Kidney glomerular epithelial cell (primary cell): Measurements from ENCODE around the gene CD300LD.
"Not testable (repeated sequence)": the region's sequence is repeated elsewhere in the genome, so short reads cannot be mapped to it uniquely, and the experiment has no call there.

Experiments
- DNase-seq: peaks from one replicate; lab custom pipeline; 2025; lab: John Stamatoyannopoulos, UW

The CD300LD gene

GRCh38 chr17:74592087-74592990 is at the start of gene CD300LD:
Gene CD300LD (minus strand): TSS chr17:74592283. CDS start chr17:74592202, 81 bp downstream.
- DNase-seq: no peak

DNA sequence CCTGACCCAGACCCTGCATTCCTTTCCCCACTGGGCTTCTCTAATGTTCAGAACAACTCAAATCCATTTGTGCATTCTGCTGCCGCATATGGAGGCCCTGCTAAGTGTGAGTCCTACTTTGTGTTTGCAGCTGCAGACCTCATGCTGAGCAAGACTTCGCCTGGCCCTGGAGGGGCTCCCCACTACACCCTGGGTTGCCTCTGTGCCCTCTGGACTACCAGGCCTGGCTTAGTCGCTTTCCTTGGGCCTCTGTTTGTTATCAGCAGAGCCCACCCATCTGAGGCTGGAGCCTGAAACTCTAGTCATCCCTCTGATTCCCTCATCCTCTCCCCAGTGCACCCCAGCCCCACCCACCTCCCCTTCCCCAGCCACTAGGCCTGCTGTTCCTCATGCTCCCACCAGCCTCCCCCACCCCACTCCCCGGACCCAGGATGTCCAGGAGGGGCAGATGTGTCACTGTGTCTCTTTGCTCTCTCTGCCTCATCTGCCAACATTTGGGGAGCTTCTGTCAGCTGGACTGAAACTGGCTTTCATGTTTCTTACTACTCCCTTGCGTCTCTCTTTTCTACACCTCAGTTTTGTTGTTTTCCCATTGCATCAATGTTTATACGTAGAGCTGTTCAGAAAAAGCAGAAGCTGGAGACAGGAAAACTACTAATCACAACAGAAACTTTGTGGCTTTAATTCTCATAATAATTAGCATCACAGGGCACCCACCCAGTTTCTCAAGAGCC is 49.3 kb upstream of the CD300LD start:
- DNase-seq: no peak

- no peak for DNase-seq
Measured at GRCh38 chr17:74639704-74640151, 47.6 kb upstream of the CD300LD start.

DNA sequence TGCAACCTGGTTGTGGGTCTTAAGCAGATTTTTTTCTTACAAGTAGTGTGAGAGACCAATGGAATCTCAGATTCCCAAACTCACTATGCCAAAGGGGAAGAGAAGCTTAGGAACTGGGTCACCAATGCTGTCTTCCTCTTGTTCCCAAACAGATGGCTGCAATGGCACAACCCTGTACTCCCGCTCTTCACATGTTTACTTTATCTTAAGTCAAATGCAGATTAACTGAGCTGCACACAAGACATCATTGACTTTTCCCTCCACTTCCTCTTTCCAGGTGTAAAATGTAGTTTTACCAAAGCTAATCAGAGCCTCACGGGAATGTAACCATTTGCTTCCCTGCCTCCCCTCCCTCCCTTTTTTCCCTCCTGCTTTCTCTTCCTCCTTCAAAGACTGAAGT is 45.8 kb upstream of the CD300LD start:
- DNase-seq: no peak

- no peak for DNase-seq
Measured at GRCh38 chr17:74637265-74637664, 45.2 kb upstream of the CD300LD start.

DNA sequence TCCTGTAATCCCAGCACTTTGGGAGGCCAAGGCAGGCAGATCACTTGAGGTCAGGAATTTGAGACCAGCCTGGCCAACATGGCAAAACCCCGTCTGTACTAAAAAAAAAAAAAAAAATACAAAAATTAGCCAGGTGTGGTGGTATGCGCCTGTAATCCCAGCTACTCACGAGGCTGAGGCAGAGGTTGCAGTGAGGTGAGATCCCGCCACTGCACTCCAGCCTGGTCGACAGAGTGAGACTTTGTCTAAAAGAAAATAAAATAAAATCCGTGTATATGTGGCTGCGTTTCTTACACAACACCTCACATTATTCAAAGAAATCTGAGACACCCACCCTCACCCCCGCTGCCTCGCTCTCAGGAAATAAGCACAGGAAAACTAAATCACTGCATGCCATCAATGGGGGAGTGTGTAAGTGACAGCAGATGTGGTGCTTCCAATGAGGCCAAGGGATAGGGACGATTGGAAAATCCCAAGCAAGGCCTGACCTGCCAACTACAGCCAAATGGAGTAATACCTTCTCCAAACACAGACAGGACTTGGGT is 44.5 kb upstream of the CD300LD start:
- DNase-seq: not testable (repeated sequence)

GRCh38 chr17:74635418-74635817 is 43.3 kb upstream of the CD300LD start:
- peak; percentile 21 for DNase-seq

DNA sequence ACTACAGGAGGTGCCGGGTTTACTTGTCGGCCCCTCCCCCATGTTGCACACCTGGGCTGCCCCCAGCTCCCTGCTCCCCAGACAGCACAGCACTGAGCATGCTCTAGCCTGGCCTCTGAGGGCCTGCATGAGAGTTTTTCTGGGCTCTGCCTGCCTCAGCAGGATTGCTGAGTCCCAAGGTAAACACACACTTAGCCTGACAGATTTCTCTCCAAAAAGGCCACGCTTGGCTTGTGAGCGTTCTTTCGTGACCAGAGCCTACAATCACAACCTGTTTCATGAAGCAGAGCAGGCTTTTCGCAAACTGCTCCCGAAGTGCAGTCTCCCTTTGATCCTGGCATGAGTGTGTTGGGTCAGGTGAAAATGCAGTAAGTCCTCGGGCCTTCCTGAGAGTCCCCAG is 41.2 kb upstream of the CD300LD start:
- DNase-seq: peak; percentile 18

GRCh38 chr17:74632617-74633016 is 40.5 kb upstream of the CD300LD start:
- DNase-seq: no peak

DNA sequence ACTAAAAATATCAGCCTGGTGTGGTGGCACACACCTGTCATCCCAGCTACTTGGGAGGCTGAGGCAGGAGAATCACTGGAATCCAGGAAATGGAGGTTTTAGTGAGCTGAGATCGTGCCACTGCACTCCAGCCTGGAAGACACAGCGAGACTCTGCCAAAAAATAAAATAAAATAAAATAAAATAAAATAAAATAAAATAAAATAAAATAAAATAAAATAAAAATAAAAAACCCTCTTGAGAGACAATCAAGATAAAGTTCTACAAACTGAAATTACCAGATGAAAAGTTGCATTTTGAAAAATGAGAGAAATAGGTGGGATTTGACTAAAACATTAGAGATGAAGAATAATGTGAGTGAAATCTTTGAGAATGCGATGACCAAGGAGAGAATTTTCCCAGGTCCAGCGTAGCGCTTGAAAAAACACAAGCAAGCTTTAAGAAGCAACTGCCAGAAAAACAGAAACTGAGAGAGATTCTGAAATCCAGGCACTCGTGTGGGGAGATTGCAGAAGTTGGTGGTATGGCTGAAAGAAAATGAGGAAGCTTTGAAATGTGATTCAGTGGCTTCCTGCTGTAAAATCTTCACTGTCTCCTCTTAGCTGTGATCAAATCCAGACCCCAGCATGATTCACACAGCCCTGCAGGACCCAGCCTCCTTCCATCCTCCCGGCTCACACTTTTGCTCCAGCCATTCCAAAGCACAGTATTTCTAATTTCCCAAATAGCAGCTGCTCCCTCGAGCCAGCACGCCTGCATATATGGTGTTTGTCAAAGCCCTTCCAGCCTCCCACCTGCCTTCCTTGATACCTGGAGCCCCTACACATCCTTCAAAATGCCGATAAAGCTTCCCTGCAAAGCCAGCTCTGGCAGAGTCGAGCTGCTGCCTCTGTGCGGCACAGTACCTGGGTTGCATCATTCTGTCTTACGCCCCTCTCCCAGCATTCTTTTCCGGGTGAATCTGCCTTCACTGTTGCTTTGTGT is 39.7 kb upstream of the CD300LD start:
- DNase-seq: no peak

DNA sequence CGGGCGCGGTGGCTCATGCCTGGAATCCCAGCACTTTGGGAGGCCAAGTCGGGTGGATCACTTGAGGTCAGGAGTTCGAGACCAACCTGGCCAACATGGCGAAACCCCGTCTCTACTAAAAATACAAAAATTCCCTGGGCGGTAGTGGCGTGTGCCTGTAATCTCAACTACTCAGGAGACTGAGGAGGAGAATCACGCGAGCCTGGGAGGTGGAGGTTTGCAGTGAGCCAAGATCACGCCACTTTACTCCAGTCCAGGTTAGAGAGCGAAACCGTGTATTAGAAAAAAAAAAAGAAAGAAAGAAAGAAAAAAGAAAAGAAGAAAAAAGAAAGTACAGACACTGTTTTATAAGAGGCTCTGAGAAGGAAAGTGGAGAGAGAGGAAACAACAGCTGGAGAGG is 38.2 kb upstream of the CD300LD start:
- DNase-seq: not testable (repeated sequence)

DNA sequence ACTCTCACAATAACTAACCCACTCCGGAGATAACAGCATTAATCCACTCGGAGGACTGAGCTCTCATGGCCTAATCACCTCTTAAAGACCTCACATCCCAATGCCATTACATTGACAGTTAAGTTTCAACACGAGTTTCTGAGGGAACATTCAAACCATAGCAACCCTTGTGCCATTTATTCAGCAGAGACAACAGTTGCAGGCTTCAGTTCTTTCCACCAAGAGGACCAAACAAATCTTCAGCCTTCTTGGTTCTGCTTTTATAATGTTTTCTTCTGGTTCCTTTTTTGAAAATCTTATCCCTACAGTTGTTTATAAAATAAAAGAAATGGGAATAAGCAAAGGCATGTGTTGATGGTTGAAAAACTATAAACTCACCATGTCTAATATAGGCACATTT is 33.6 kb upstream of the CD300LD start:
- DNase-seq: no peak

- no peak for DNase-seq
Measured at GRCh38 chr17:74624131-74624530, 32.0 kb upstream of the CD300LD start.

DNA sequence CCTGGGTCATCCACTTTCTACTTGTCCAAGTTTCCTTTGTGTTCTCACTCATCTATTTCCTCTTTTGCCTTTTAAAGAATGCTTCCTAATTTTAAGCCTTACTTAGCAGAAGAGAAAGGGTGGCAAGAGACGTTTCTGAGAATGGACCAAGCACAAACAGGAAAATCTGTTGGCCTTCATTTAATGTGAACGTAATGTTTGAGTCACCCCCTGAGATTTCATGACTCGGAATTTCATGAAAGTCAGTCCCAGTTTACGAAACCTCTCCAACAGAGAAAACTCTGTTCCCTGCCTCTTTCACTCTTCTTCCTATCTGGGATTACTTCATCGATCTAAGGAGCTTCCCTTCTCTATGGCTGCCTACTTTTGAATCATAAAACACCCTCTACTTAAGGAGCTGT is 31.6 kb upstream of the CD300LD start, which contains the start of gene CD300E:
Gene CD300E (minus strand): TSS at position 46 of the 401 bp plus-strand sequence. CDS start 117 bp downstream, outside the sequence.
- no peak for DNase-seq

GRCh38 chr17:74619077-74619673 is 27.1 kb upstream of the CD300LD start:
- no peak for DNase-seq

DNA sequence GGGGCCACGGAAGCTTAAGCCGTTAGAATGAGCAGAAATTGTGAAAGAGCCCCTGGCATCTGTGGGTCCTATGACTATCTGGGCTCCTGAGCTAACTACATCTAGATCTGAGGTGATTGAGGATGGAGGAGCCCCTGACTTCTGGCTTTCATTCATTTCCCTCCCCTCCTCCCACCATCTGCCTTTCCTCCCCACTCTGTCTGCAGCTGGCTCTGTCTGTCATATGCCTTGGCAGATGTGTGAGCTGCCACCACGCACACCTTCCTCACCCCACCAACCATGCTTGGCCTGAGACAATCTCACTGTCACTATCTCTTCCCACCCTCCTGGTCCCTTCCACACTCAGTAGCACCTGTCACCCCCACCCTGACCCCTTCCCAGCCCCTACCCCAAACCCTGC is 26.4 kb upstream of the CD300LD start:
- DNase-seq: no peak

DNA sequence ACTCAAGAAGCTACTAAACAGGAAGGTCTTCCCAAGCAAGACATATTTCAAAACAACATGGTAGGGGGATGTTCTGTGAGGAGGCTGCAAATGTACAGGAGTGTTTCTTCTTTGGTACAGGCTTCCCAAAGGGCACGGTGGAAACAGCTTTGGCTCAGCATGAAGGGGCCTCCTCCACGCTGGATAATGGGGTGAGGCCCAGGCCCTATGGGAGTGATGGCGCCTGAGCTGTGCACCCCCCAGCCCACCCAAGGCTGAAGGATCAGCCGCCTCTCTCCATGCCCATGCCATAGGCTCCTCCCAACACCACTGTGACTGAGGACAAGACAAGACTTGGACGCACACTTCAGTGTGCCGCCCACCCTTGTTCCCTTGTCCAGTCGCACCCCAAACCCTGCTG is 24.6 kb upstream of the CD300LD start:
- DNase-seq: no peak

DNA sequence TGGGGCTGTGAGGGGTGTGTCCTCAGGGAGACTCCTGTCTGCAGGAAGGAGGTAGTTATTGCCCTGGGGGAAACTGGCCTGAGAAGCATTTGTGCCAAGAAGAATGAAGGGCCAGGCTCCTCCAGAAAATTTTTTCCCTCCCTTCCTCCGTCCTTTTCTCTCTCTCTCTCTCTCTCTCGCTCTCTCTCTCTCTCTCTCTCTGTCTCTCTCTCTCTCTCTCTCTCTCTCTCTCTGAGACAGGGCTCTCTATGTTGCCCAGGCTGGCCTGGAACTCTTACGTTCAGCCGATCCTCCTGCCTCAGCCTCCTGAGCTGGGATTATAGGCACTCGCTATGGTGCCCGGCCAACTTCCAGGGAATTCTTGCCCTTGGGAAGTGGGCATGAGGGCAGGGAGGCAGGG is 20.0 kb upstream of the CD300LD start:
- DNase-seq: no peak

DNA sequence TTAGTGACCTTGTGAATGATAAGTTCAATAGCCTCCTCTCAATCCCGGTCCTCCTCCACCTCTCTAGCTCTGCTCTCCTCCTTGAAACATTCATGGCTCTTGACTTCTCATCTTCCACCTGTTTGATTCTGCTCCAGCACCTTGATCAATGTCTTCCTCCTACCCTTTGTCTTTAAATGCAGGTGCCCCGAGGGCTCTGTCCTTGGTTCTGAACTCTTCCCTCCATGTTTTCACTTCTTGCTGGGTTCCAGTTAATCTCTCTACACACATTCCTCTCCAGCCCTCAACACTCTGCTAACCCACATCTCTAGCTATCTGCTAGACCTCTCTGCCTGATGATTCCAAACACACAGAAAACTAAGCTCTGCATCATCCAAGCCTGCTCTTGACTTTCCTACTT is 18.0 kb upstream of the CD300LD start:
- DNase-seq: no peak

- no peak for DNase-seq
Measured at GRCh38 chr17:74608511-74608910, 16.4 kb upstream of the CD300LD start.

DNA sequence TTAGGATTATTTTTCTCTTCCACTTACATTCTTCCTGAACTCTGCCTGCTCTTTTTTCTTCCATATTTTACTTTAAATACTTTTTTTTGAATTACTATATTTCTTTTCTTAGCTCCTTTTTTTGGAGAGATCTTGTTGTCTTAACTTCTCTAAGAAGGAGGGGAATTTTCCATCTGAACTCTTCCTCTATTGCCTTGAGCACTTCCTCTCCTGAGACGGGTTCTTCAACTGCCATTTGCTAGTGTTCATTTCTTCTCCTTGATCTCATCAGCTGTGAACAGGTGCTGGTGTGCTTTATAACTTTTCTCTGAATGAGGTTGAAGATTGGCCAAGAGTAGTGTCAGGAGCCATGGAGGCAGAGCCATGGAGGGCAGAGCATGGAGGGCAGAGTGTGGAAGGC is 15.1 kb upstream of the CD300LD start:
- no peak for DNase-seq
